ENCODE data around the gene NRXN2. TPM values are rescaled to one million over a fixed set of nuclear protein-coding genes. Genes with fewer than 3 reads are reported as not detected.

The NRXN2 gene
- total RNA-seq, 1 donor from 2014 or later = 9.8 TPM

GRCh38 chr11:64628596-64628995 is 94.4 kb downstream of the NRXN2 start:
- Mint-ChIP-seq H3K4me1 (no peaks in the 10 kb centered on the region), H3K4me3 (no peak overlapping the region), H3K36me3 (no peaks in the 10 kb centered on the region), H3K27me3 (ENCODE audit: low read depth) (peaks cover 50% of the 10 kb centered on the region), H3K27ac (no peak overlapping the region), H3K9me3 (no peaks in the 10 kb centered on the region)
- DNase-seq (ENCODE audit: low spot score in 2 of 2, unreplicated experiment in 2 of 2) = no peak
- TF ChIP-seq CTCF (IDR thresholded peaks at IDR 0.05; ENCODE audit: unreplicated experiment) = no peak

GRCh38 chr11:64627371-64627770 is 95.6 kb downstream of the NRXN2 start:
- no peaks in the 10 kb centered on the region for H3K4me1 Mint-ChIP-seq
- no peaks in the 10 kb centered on the region for H3K36me3 Mint-ChIP-seq
- DNase-seq (ENCODE audit: low spot score in 2 of 2, unreplicated experiment in 2 of 2) = no peak
- no peak overlapping the region for H3K27ac Mint-ChIP-seq
- H3K4me3 Mint-ChIP-seq = no peak overlapping the region
- TF ChIP-seq CTCF (IDR thresholded peaks at IDR 0.05; ENCODE audit: unreplicated experiment) = no peak
- peaks cover 42% of the 10 kb centered on the region for H3K27me3 Mint-ChIP-seq (ENCODE audit: low read depth)
- H3K9me3 Mint-ChIP-seq = no peaks in the 10 kb centered on the region

GRCh38 chr11:64626637-64627036 is 96.4 kb downstream of the NRXN2 start:
- Mint-ChIP-seq H3K36me3 (no peaks in the 10 kb centered on the region), H3K27me3 (ENCODE audit: low read depth) (peaks cover 35% of the 10 kb centered on the region), H3K27ac (no peak overlapping the region), H3K4me3 (no peak overlapping the region), H3K4me1 (no peaks in the 10 kb centered on the region), H3K9me3 (no peaks in the 10 kb centered on the region)
- no peak for TF ChIP-seq CTCF (IDR thresholded peaks at IDR 0.05; ENCODE audit: unreplicated experiment)
- no peak for DNase-seq (ENCODE audit: low spot score in 2 of 2, unreplicated experiment in 2 of 2)

- no peak for DNase-seq (ENCODE audit: low spot score in 2 of 2, unreplicated experiment in 2 of 2)
- Mint-ChIP-seq H3K27ac (no peak overlapping the region), H3K36me3 (no peaks in the 10 kb centered on the region), H3K27me3 (ENCODE audit: low read depth) (peaks cover 20% of the 10 kb centered on the region), H3K4me1 (peaks cover 12% of the 10 kb centered on the region), H3K4me3 (no peak overlapping the region), H3K9me3 (no peaks in the 10 kb centered on the region)
- TF ChIP-seq CTCF (IDR thresholded peaks at IDR 0.05; ENCODE audit: unreplicated experiment) = no peak
These were observed 98.0 kb downstream of the NRXN2 start for GRCh38 chr11:64624883-64625481.

GRCh38 chr11:64622681-64623080 is 100.3 kb downstream of the NRXN2 start:
- TF ChIP-seq CTCF (IDR thresholded peaks at IDR 0.05; ENCODE audit: unreplicated experiment) = no peak
- no peak overlapping the region for H3K27ac Mint-ChIP-seq
- peaks cover 2% of the 10 kb centered on the region for H3K27me3 Mint-ChIP-seq (ENCODE audit: low read depth)
- H3K36me3 Mint-ChIP-seq = no peaks in the 10 kb centered on the region
- H3K4me3 Mint-ChIP-seq = no peak overlapping the region
- no peak for DNase-seq (ENCODE audit: low spot score in 2 of 2, unreplicated experiment in 2 of 2)
- peaks cover 24% of the 10 kb centered on the region for H3K4me1 Mint-ChIP-seq
- H3K9me3 Mint-ChIP-seq = no peaks in the 10 kb centered on the region
